Measurements from ENCODE around the gene NACC1. TPM values are rescaled to one million over a fixed set of nuclear protein-coding genes. Genes with fewer than 3 reads are reported as not detected.

Gene NACC1
- total RNA-seq, 1 donor from 2014 or later, result 117 TPM

DNA sequence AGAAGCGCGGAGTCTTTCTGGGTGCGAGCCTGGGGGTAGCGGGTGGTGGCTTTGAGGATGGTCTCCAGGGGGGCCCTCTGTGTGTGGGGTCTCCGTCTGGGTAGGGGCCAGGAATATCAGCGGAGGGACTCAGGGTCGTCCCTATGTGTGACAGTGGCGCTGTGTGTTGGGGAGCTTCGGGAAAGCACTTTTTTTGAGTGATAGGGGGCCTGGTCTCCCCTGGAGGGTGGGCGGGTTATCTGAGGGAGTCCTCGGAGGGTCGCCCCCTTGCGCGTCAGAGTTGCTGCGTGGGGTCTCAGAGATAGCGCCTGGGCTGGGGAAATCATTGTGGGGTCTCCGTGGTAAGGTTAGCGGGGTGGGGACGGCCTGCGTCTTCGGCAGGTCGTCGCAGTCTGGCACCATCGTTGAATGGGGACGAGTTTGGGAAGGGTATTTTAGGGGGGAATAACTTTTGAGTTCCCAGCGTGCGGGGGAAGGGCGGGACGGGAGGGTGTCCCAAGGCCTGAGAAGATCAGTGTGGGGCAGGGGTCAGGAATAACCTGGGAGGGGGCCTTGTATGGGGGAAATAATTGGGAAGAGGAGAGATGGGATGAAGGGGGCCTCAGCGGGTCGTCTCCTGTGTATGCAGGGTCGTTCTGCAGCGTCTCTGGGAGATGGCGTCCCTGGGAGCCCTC is 33.0 kb downstream of the NACC1 start:
- H3K4me1 Mint-ChIP-seq (ENCODE audit: low read depth), result peaks cover 20% of the 10 kb centered on the region
- H3K36me3 Mint-ChIP-seq (ENCODE audit: low read depth), result peaks cover 48% of the 10 kb centered on the region
- H3K27me3 Mint-ChIP-seq (ENCODE audit: low read depth), result no peaks in the 10 kb centered on the region
- DNase-seq (ENCODE audit: low spot score), result peak; percentile 28
- intact Hi-C loops (cut with micrococcal nuclease), result loop anchor here (1.0 to 5.0 kb wide), 6 partner anchors 16 to 686 kb away; partner anchors contain the start of genes CALR and TRMT1
- no peaks in the 10 kb centered on the region for H3K9me3 Mint-ChIP-seq
- peak overlapping the region; percentile 96 for H3K4me3 Mint-ChIP-seq (ENCODE audit: low read depth)
- peak overlapping the region; percentile 93 for H3K27ac Mint-ChIP-seq

DNA sequence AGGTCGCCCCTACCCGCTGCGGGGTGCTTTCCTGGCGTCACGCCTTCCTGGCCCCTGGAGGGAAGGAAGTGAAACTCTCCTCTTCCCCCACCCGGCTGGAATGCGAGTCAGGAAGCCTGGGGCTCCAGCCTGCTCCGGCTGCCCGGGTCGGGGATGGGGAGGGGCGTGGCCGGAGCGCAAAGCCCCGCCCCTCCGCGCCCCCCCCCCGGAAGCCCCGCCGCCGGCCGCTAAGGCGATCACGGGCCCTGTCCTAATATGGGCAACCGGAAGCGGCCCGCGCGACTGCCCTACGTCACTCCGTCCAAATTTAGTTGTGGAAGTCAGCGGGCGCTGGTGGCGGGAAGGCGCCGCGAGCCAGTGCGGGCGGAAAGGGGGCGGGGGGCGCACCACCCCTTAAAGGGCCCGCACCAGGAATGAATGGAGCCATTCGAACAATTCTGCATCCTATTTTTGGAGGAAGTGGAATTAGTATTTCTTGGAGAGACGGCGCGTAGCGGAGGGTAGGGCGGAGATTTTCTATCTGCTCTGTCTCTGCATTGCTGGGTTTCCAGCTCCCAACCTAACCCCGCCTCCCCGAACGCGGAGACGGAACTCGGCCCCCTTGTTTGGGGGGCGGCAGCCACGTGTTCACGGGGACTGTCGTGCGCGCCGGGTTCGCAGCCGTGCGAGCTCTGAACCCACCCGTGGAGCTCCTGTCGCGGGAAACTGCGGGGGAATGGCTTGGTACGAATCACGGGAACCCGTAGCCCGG is 33.7 kb downstream of the NACC1 start:
- Mint-ChIP-seq H3K9me3 (no peaks in the 10 kb centered on the region), H3K4me1 (ENCODE audit: low read depth) (peaks cover 25% of the 10 kb centered on the region), H3K36me3 (ENCODE audit: low read depth) (peaks cover 43% of the 10 kb centered on the region), H3K27me3 (ENCODE audit: low read depth) (no peaks in the 10 kb centered on the region), H3K27ac (peak overlapping the region; percentile 99), H3K4me3 (ENCODE audit: low read depth) (peak overlapping the region; percentile 96)
- intact Hi-C loops (cut with micrococcal nuclease), result loop anchor here (1.0 to 5.0 kb wide), 5 partner anchors 15 to 686 kb away; partner anchors contain the start of gene CALR
- peak; percentile 95 for DNase-seq (ENCODE audit: low spot score)

- no peak for DNase-seq (ENCODE audit: low spot score)
- H3K4me3 Mint-ChIP-seq (ENCODE audit: low read depth), result peak overlapping the region; percentile 96
- peaks cover 40% of the 10 kb centered on the region for H3K36me3 Mint-ChIP-seq (ENCODE audit: low read depth)
- peaks cover 26% of the 10 kb centered on the region for H3K4me1 Mint-ChIP-seq (ENCODE audit: low read depth)
- H3K9me3 Mint-ChIP-seq, result no peaks in the 10 kb centered on the region
- intact Hi-C loops (cut with micrococcal nuclease), result loop anchor here (5.0 kb wide), 1 partner anchor 685 kb away; no protein-coding TSS in a partner anchor
- H3K27me3 Mint-ChIP-seq (ENCODE audit: low read depth), result no peaks in the 10 kb centered on the region
- H3K27ac Mint-ChIP-seq, result peak overlapping the region; percentile 99
Observed at GRCh38 chr19:13152356-13152973, 34.4 kb downstream of the NACC1 start.

DNA sequence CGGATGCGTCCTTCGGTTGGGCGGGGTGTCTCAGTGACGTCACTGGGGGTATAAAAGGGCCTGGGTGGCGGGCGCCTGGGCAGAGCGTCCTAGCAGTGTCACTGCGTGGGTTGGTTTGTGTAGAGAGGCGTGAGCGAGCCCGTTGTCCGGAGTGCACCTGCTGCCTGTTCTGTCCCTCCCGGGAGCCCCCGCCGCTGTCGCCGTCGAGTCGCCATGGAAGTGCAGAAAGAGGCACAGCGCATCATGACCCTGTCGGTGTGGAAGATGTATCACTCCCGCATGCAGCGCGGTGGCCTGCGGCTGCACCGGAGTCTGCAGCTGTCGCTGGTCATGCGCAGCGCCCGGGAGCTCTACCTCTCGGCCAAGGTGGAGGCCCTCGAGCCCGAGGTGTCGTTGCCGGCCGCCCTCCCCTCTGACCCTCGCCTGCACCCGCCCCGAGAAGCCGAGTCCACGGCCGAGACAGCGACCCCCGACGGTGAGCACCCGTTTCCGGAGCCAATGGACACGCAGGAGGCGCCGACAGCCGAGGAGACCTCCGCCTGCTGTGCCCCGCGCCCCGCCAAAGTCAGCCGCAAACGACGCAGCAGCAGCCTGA is 35.0 kb downstream of the NACC1 start:
- Mint-ChIP-seq H3K27ac (peak overlapping the region; percentile 99), H3K27me3 (ENCODE audit: low read depth) (no peaks in the 10 kb centered on the region), H3K9me3 (no peaks in the 10 kb centered on the region), H3K4me3 (ENCODE audit: low read depth) (peak overlapping the region; percentile 96), H3K36me3 (ENCODE audit: low read depth) (peaks cover 40% of the 10 kb centered on the region), H3K4me1 (ENCODE audit: low read depth) (peaks cover 30% of the 10 kb centered on the region)
- peak; percentile 97 for DNase-seq (ENCODE audit: low spot score)
- intact Hi-C loops (cut with micrococcal nuclease), result loop anchor here (5.0 kb wide), 1 partner anchor 684 kb away; no protein-coding TSS in a partner anchor

DNA sequence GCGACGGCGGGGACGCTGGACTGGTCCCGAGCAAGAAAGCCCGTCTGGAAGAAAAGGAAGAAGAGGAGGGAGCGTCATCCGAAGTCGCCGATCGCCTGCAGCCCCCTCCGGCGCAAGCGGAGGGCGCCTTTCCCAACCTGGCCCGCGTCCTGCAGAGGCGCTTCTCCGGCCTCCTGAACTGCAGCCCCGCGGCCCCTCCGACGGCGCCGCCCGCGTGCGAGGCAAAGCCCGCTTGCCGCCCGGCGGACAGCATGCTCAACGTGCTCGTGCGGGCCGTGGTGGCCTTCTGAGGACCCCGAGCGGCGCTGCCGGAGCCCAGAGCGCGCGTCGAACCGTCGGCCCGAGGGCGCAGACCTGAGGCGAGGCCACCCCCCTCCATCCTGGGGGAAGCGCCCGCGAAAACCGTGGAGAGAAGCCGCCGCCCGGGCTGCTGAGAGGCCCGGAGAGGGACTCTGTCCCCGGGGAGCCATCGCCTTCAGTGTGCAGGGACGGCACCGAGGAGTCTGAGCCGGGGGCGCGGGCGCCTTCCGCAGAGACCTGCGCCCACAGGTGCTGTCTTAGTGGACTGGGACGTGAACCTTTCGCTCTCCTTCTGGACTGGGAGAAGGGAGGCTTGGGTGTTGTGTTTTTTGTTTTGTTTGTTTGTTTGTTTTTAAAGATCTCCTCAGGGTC is 35.6 kb downstream of the NACC1 start:
- Mint-ChIP-seq H3K27ac (peak overlapping the region; percentile 99), H3K9me3 (no peaks in the 10 kb centered on the region), H3K4me1 (ENCODE audit: low read depth) (peaks cover 32% of the 10 kb centered on the region), H3K4me3 (ENCODE audit: low read depth) (peak overlapping the region; percentile 96), H3K36me3 (ENCODE audit: low read depth) (peaks cover 40% of the 10 kb centered on the region), H3K27me3 (ENCODE audit: low read depth) (no peaks in the 10 kb centered on the region)
- no peak for DNase-seq (ENCODE audit: low spot score)
- intact Hi-C loops (cut with micrococcal nuclease), result loop anchor here (2.0 to 5.0 kb wide), 2 partner anchors 53 to 684 kb away; no protein-coding TSS in a partner anchor

- Mint-ChIP-seq H3K4me3 (ENCODE audit: low read depth) (peak overlapping the region; percentile 96), H3K27ac (peak overlapping the region; percentile 92), H3K4me1 (ENCODE audit: low read depth) (peaks cover 28% of the 10 kb centered on the region), H3K27me3 (ENCODE audit: low read depth) (no peaks in the 10 kb centered on the region), H3K9me3 (no peaks in the 10 kb centered on the region), H3K36me3 (ENCODE audit: low read depth) (peaks cover 38% of the 10 kb centered on the region)
- DNase-seq (ENCODE audit: low spot score), result peak; percentile 50
- intact Hi-C loops (cut with micrococcal nuclease), result loop anchor here (2.0 to 5.0 kb wide), 2 partner anchors 54 to 683 kb away; no protein-coding TSS in a partner anchor
Observed at GRCh38 chr19:13154241-13154778, 36.2 kb downstream of the NACC1 start.

GRCh38 chr19:13154911-13155471 is 36.9 kb downstream of the NACC1 start:
- H3K9me3 Mint-ChIP-seq, result no peaks in the 10 kb centered on the region
- H3K4me3 Mint-ChIP-seq (ENCODE audit: low read depth), result peak overlapping the region; percentile 96
- peaks cover 36% of the 10 kb centered on the region for H3K36me3 Mint-ChIP-seq (ENCODE audit: low read depth)
- peak overlapping the region; percentile 92 for H3K27ac Mint-ChIP-seq
- no peaks in the 10 kb centered on the region for H3K27me3 Mint-ChIP-seq (ENCODE audit: low read depth)
- intact Hi-C loops (cut with micrococcal nuclease), result loop anchor here (1.0 to 5.0 kb wide), 3 partner anchors 8 to 682 kb away; no protein-coding TSS in a partner anchor
- peak; percentile 68 for DNase-seq (ENCODE audit: low spot score)
- peaks cover 28% of the 10 kb centered on the region for H3K4me1 Mint-ChIP-seq (ENCODE audit: low read depth)

DNA sequence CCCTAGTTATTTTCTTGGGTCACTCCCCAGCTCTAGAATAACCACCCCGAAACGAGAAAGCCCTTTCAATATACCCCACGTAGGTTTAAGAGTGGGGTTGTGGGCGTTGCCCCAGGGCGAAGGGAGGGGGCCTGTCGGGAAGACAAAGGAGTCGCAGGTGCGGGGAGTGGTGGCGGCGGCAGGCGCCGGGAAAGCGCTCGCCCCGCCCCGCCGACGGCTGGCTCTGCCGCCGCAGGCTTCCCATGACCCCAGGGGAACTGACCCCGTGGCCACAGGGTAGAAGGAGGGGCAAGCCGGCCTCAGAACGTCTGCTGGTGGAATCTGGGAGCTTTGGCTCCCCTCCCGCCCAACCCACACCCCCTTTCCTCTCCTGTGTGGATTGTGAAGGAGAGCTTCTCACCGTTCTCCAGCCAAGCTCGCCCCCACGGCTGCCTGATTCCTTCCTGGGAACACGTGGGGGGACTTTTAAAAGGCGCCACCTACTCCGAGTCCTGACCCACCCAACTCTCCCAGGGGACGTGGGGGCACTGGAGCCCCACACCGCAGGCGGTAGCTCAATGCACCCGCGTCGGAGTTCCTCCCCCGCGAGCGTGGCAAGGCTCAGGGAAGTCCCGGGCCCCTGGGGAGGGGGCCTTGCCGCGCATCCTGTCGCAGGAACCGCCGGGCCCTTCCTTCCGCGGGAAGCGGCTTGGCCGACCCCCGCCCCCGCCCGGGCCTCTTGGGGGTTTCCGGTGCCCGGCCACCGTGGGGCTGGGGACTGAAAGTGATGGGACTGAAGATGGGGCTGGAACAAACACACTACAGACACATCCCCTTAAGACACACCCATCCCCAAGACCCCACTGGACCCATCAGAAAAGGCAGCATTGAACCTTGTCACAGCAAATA is 37.7 kb downstream of the NACC1 start:
- H3K36me3 Mint-ChIP-seq (ENCODE audit: low read depth), result peaks cover 32% of the 10 kb centered on the region
- peak overlapping the region; percentile 99 for H3K27ac Mint-ChIP-seq
- H3K27me3 Mint-ChIP-seq (ENCODE audit: low read depth), result no peaks in the 10 kb centered on the region
- no peaks in the 10 kb centered on the region for H3K9me3 Mint-ChIP-seq
- peak overlapping the region; percentile 96 for H3K4me3 Mint-ChIP-seq (ENCODE audit: low read depth)
- peak; percentile 76 for DNase-seq (ENCODE audit: low spot score)
- intact Hi-C loops (cut with micrococcal nuclease), result loop anchor here (1.0 to 2.0 kb wide), 4 partner anchors 8 to 365 kb away; partner anchors contain the start of gene JUNB
- H3K4me1 Mint-ChIP-seq (ENCODE audit: low read depth), result peaks cover 32% of the 10 kb centered on the region

GRCh38 chr19:13159713-13160112 is 41.6 kb downstream of the NACC1 start:
- Mint-ChIP-seq H3K9me3 (no peaks in the 10 kb centered on the region), H3K4me1 (ENCODE audit: low read depth) (peaks cover 48% of the 10 kb centered on the region), H3K36me3 (ENCODE audit: low read depth) (peaks cover 9% of the 10 kb centered on the region), H3K27ac (no peak overlapping the region), H3K27me3 (ENCODE audit: low read depth) (no peaks in the 10 kb centered on the region), H3K4me3 (ENCODE audit: low read depth) (peak overlapping the region; percentile 35)
- intact Hi-C loops (cut with micrococcal nuclease), result loop anchor here (10.0 kb wide), 1 partner anchor 1355 kb away; the partner anchor contains the start of gene DNAJB1
- DNase-seq (ENCODE audit: low spot score), result no peak

DNA sequence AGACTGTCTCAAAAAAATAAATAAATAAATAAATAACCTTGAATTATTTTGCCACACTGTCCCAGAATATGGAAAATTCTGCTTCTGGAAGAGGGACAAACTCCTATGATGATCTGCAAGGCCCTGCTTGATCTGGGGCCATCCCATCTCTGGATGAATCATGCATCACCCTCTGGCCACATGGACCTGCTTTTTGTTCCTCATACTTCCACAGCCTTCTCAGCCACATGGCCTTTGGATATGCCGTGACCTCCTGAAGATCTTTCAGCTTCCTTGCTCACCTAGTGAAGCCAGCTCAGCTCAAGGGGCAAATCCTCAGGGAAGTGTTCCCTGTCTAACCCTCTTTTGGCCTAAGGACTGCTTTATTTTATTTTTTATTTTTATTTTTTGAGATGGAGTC is 42.5 kb downstream of the NACC1 start:
- intact Hi-C loops (cut with micrococcal nuclease), result loop anchor here (10.0 kb wide), 1 partner anchor 1354 kb away; the partner anchor contains the start of gene DNAJB1
- no peak for DNase-seq (ENCODE audit: low spot score)
- Mint-ChIP-seq H3K4me1 (ENCODE audit: low read depth) (peaks cover 51% of the 10 kb centered on the region), H3K9me3 (no peaks in the 10 kb centered on the region), H3K27me3 (ENCODE audit: low read depth) (no peaks in the 10 kb centered on the region), H3K4me3 (ENCODE audit: low read depth) (no peak overlapping the region), H3K36me3 (ENCODE audit: low read depth) (peaks cover 3% of the 10 kb centered on the region), H3K27ac (peak overlapping the region; percentile 78)

All from activated T-helper 2 cell treated with anti-CD3 and anti-CD28 coated beads, Interferon-gamma antibody, Interleukin-2, Interleukin-4, amounts not matched to agents 10 μg/mL and 5 μg/mL and 100 μg/mL, durations not matched to agents 14 hours and 24 hours and 36 hours (primary cell).